GM12865 (cell line): ENCODE data around the gene RSPH9.

ENCODE experiments used
- DNase-seq: peaks from one replicate; pipeline ENCODE4 v3.0.0; 2010; ENCODE audit warnings: low read depth
- H3K4me3 ChIP-seq: 2 replicates; pipeline ENCODE4 v1.5.1; 2011; ENCODE audit warnings: mild to moderate bottlenecking, low read depth, low read length, control low read depth
- CTCF ChIP-seq: IDR thresholded peaks from 2 replicates; pipeline ENCODE4 v1.5.1; 2011; ENCODE audit warnings: low read length, control low read depth, low read depth, inconsistent platforms; ENCODE audit not compliant: insufficient read depth; ENCODE audit errors: missing control alignments

Gene RSPH9

DNA sequence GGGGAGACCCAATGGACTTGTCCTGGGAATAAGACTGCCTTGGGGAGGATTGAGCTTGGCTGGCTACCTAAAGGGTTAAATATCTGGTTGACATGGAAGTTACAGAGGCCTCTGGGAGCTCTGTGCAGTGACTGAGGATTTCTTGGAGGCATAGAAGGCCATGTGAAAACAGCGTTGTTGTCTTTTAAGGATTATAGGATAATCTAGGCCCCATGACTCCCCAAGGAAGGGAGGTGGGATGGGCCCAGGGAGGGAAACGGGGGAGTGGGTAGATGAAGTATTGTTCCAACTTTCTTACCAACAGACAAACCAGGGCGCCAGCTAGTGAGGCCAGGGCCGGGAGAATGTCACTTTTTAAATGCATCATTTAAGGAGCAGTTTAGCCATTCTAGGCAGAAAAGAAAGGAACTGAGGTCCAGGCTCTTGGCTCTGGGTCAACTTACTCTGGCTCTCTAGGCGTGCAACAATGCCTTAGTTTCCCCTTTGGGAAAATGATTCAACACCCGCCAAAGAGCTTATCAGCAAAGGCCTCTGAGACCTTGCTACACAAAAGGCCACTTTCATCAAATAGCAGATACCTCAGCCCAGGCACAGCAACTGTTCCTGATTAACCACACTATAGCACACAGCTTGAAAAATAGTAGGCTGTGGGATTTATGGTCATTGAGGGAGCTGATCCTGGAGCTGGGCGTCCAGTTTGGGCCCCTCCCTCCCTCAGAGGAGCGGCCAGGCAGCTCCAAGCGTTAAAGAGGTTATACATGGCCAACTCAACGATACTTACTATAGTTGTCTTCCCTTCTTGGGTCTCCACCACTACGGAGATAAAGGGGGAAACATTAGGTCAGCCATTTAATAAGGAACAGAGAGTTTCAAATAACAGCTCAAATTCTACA is 35.7 kb downstream of the RSPH9 start:
- DNase-seq = no peak
- no peak for TF ChIP-seq CTCF
- no peak overlapping the region for H3K4me3 ChIP-seq

- DNase-seq = no peak
- no peak for TF ChIP-seq CTCF
- no peak overlapping the region for H3K4me3 ChIP-seq
These were observed 36.5 kb downstream of the RSPH9 start for GRCh38 chr6:43681303-43681702.

GRCh38 chr6:43682724-43683429 is 38.0 kb downstream of the RSPH9 start:
- no peak for TF ChIP-seq CTCF
- no peak for DNase-seq
- H3K4me3 ChIP-seq = no peak overlapping the region

GRCh38 chr6:43683708-43684455 is 39.0 kb downstream of the RSPH9 start:
- TF ChIP-seq CTCF = no peak
- no peak for DNase-seq

DNA sequence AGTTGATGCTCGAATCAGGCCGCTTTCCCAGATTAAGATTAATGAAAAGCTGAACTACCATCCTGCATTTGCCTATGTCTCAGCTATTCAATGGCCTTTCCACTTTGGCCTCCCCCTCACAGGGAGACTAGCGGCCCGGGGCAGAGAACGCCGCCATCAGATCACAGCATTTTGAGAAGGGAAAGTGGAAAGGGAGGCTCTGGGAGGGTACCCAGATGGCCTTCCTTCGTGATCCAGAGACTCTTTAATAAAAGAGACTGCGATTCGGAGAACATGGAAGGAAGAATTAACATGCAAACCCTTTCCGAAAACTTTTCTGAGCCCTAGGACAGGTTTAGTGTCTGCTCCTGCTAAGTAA is 42.2 kb downstream of the RSPH9 start:
- peak overlapping the region; percentile 100 for H3K4me3 ChIP-seq
- no peak for DNase-seq
- TF ChIP-seq CTCF = no peak

More at GRCh38 chr6:43683708-43684455, 39.0 kb downstream of the RSPH9 start:
- H3K4me3 ChIP-seq = no peak overlapping the region

DNA sequence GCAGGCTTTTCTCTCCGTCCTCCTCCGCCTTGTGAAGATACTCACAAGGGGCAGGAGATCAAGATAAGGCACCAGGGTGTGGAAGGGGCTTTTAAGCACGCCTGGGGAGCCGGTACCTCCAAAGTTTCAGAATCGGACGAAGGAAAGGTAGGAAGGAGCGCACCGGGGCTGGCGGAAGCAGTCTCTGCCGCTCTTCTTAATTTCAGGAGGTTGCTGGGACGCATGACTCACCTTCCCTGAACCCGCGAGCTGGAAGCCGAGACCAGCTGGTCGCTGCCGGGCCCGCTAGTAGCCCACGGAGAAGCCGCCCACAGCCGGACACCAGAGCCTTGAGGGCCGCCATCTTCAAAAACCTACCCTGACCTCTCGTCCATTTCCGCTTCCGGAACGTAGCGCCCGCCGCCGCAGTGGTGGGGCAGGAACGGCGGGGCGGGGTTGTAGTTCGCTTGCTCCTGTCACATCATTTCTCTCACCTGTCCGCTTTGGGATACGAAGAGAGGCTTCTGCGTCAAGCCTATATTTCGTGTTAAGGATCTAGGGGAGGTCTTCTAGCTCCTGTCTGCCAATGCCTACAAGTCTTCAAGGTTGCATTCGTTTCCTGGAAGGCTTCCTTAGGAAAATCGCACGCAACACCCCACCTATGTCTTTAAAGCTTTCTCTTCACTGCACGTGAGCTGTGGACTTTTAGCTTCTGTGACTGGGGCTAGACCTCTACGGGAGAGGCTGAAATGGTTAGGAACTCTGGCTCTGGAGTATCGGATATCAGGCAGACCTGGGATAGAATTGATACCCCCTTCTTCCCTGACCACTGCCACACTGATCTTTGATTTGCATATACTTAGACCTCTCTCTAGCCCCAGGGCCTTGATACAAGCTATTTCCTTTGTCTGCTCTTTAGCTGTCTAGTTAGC is 42.9 kb downstream of the RSPH9 start, which contains the start of gene MRPS18A:
MRPS18A (minus strand) TSS at position 355 of the 911 bp plus-strand sequence; CDS start at position 343, 12 bp downstream.
- no peak for TF ChIP-seq CTCF
- peak; percentile 87 for DNase-seq
- peak within 1 kb of the TSS; percentile 100 for H3K4me3 ChIP-seq
